Keratinocyte (primary cell): ENCODE data around the gene SF3B4. TPM values are rescaled to one million over a fixed set of nuclear protein-coding genes. Genes with fewer than 3 reads are reported as not detected.

Experiments used
- DNase-seq: peaks from one replicate; pipeline ENCODE4 v3.0.0-alpha.2; 2011; ENCODE audit warnings: low read depth, missing footprints, low spot score
- FAIRE-seq: peaks from 2 replicates; lab custom pipeline; 2011; peaks lifted over from hg19 to GRCh38; lab: Jason Lieb, UNC
- H2AFZ ChIP-seq: 2 replicates; pipeline ENCODE4 v1.6.0; 2012; ENCODE audit warnings: low read length, control low read depth, inconsistent platforms; ENCODE audit not compliant: control insufficient read depth
- H3K27ac ChIP-seq: 2 replicates; pipeline ENCODE4 v1.5.1; 2011; ENCODE audit warnings: low read length; ENCODE audit not compliant: control insufficient read depth, insufficient read depth
- H3K27me3 ChIP-seq: 3 replicates; pipeline ENCODE4 v1.6.0; 2011; ENCODE audit warnings: low read length; ENCODE audit not compliant: control insufficient read depth, insufficient read depth; ENCODE audit errors: extremely low read depth
- H3K36me3 ChIP-seq, 2 experiments: 2 replicates in 1 of 2; 3 replicates in 1 of 2; pipeline ENCODE4 v1.5.1; 2011; ENCODE audit warnings: low read length in 2 of 2, mild to moderate bottlenecking in 1 of 2; ENCODE audit not compliant: control insufficient read depth in 2 of 2, insufficient read depth in 2 of 2; ENCODE audit errors: extremely low read depth in 1 of 2
- H3K4me1 ChIP-seq: 3 replicates; pipeline ENCODE4 v1.5.1; 2011; ENCODE audit warnings: low read length; ENCODE audit not compliant: control insufficient read depth, insufficient read depth; ENCODE audit errors: extremely low read depth
- H3K4me2 ChIP-seq: 3 replicates; pipeline ENCODE4 v1.6.0; 2011; ENCODE audit warnings: low read depth, low read length; ENCODE audit not compliant: control insufficient read depth, insufficient read depth; ENCODE audit errors: extremely low read depth
- H3K4me3 ChIP-seq, 3 experiments: fragments of 200-600 bp in 1 of 3; sonication (generic) in 1 of 3; 2 replicates in 2 of 3; 3 replicates in 1 of 3; pipeline ENCODE4 v1.5.1; 2011 to 2016; ENCODE audit warnings: low read length in 3 of 3, mild to moderate bottlenecking in 3 of 3, control low read depth in 2 of 3, inconsistent platforms in 1 of 3, low read depth in 1 of 3, mixed read lengths in 1 of 3, mixed run types in 1 of 3, moderate library complexity in 1 of 3; ENCODE audit not compliant: control insufficient read depth in 2 of 3, insufficient read depth in 2 of 3; ENCODE audit errors: extremely low read depth in 1 of 3
- H3K79me2 ChIP-seq: 2 replicates; pipeline ENCODE4 v1.6.0; 2012; ENCODE audit warnings: low read length; ENCODE audit not compliant: control insufficient read depth, insufficient read depth
- H3K9ac ChIP-seq: 3 replicates; pipeline ENCODE4 v1.6.0; 2011; ENCODE audit warnings: low read length; ENCODE audit not compliant: control insufficient read depth, insufficient read depth; ENCODE audit errors: extremely low read depth
- H3K9me1 ChIP-seq: 3 replicates; pipeline ENCODE4 v1.6.0; 2011; ENCODE audit warnings: low read length; ENCODE audit not compliant: control insufficient read depth, insufficient read depth; ENCODE audit errors: extremely low read depth
- H3K9me3 ChIP-seq: 2 replicates; pipeline ENCODE4 v1.5.1; 2012; ENCODE audit warnings: low read depth, low read length; ENCODE audit not compliant: control insufficient read depth
- H4K20me1 ChIP-seq: 3 replicates; pipeline ENCODE4 v1.6.0; 2011; ENCODE audit warnings: low read length; ENCODE audit not compliant: control insufficient read depth, insufficient read depth; ENCODE audit errors: extremely low read depth
- CTCF ChIP-seq, 3 experiments: IDR thresholded peaks in 1 of 3; conservative IDR thresholded peaks in 1 of 3; optimal IDR thresholded peaks in 1 of 3; 2 replicates in 2 of 3; 3 replicates in 1 of 3; pipeline versions ENCODE3 to v1.5.1; 2011; ENCODE audit warnings: low read length in 3 of 3, mild to moderate bottlenecking in 3 of 3, moderate library complexity in 2 of 3, control low read depth in 1 of 3, inconsistent platforms in 1 of 3; ENCODE audit not compliant: insufficient read depth in 2 of 3; ENCODE audit errors: extremely low read depth in 1 of 3
- EZH2 ChIP-seq: IDR thresholded peaks from one replicate; pipeline ENCODE4 v1.6.1; 2012; ENCODE audit warnings: inconsistent platforms, mild to moderate bottlenecking, low read length, moderate library complexity
- dilution Hi-C: fragments of 300-500 bp; cut with MboI; formaldehyde crosslinking; loops from one replicate; pipeline ENCODE4 v1.7.0; 2020; ENCODE audit warnings: low sequenced_read_pairs; ENCODE audit not compliant: extremely low pct_ligation_motif_present
- polyA plus RNA-seq, 5 experiments: library from polyadenylated mRNA; depleted of rRNA in 3 of 5; stranded (reverse) in 3 of 5; stranded (forward) in 1 of 5; unstranded in 1 of 5; fragments of >200 nt; gene quantifications; 1 replicate in 1 of 5; 2 replicates in 3 of 5; 3 replicates in 1 of 5; pipeline versions ENCODE4 v1.2.1 to v1.2.3, GENCODE V29; 2011 to 2012; ENCODE audit warnings: missing spikeins in 2 of 5, low read depth in 1 of 5, low replicate concordance in 1 of 5

The SF3B4 gene
- polyA plus RNA-seq, 1 donor (not counting 4 experiments of a cell fraction or from before 2014, with no cell fraction given): 35.4 TPM

- peaks cover 3% of the 10 kb centered on the region for H4K20me1 ChIP-seq
- peaks cover 33% of the 10 kb centered on the region for H3K79me2 ChIP-seq
- H3K4me1 ChIP-seq: peaks cover 20% of the 10 kb centered on the region
- TF ChIP-seq CTCF (optimal IDR thresholded peaks at IDR 0.05 in 1 of 3, IDR thresholded peaks at IDR 0.05 in 1 of 3, conservative IDR thresholded peaks at IDR 0.05 in 1 of 3; ENCODE audit: extremely low read depth in 1 of 3, insufficient read depth in 2 of 3, low read length in 3 of 3) (no peak), EZH2 (no peak)
- peaks cover 29 to 35% of the 10 kb centered on the region in 2 experiments for H3K36me3 ChIP-seq
- peaks cover 2% of the 10 kb centered on the region for H3K27me3 ChIP-seq
- no peak overlapping the region for H3K4me2 ChIP-seq
- H3K27ac ChIP-seq: no peak overlapping the region
- H2AFZ ChIP-seq: no peak overlapping the region
- H3K9ac ChIP-seq: no peak overlapping the region
- H3K9me3 ChIP-seq: no peaks in the 10 kb centered on the region
- dilution Hi-C loops: no loop called here
- FAIRE-seq (no peak), DNase-seq (no peak)
- no peaks in the 10 kb centered on the region for H3K9me1 ChIP-seq
- no peak overlapping the region for H3K4me3 ChIP-seq
Measured at GRCh38 chr1:149923626-149924025, 4.0 kb downstream of the SF3B4 start.

- H3K9ac ChIP-seq: no peak within 1 kb of the TSS
- dilution Hi-C loops: no loop called here
Measured at GRCh38 chr1:149917571-149918144, 9.9 kb downstream of the SF3B4 start, which contains the start of gene SV2A. SV2A (minus strand) TSS chr1:149917844; CDS start chr1:149913840, 4,004 bp downstream.

More at GRCh38 chr1:149917571-149918144, 9.9 kb downstream of the SF3B4 start, which contains the start of gene SV2A:
- peak within 1 kb of the TSS; percentile 20 for H3K4me2 ChIP-seq
- FAIRE-seq (no peak), DNase-seq (no peak)
- H2AFZ ChIP-seq: peak within 1 kb of the TSS; percentile 56
- peak within 1 kb of the TSS in 1 of 3 experiments; percentile 26 for H3K4me3 ChIP-seq
- H3K79me2 ChIP-seq: no peaks in the 10 kb centered on the region
- peaks cover 2 to 3% of the 10 kb centered on the region in 2 experiments for H3K36me3 ChIP-seq
- H3K4me1 ChIP-seq: no peaks in the 10 kb centered on the region
- no peaks in the 10 kb centered on the region for H3K9me1 ChIP-seq
- H3K27ac ChIP-seq: no peak within 1 kb of the TSS
- no peaks in the 10 kb centered on the region for H3K9me3 ChIP-seq
- no peaks in the 10 kb centered on the region for H4K20me1 ChIP-seq
- H3K27me3 ChIP-seq: peaks cover 15% of the 10 kb centered on the region
- no peak for TF ChIP-seq CTCF (optimal IDR thresholded peaks at IDR 0.05 in 1 of 3, IDR thresholded peaks at IDR 0.05 in 1 of 3, conservative IDR thresholded peaks at IDR 0.05 in 1 of 3; ENCODE audit: extremely low read depth in 1 of 3, insufficient read depth in 2 of 3, low read length in 3 of 3)
- peak; percentile 38 for TF ChIP-seq EZH2
